GM12878 (cell line): ENCODE data around the gene LIG3. TPM values are rescaled to one million over a fixed set of nuclear protein-coding genes. Genes with fewer than 3 reads are reported as not detected.
A peak's percentile ranks its signal among the peaks of the same experiment; 100 is the strongest.

Experiments used
- ATAC-seq: fragments of 200-7000 bp; cut with Tn5 transposase; 3 replicates; pipeline ENCODE4 v1.9.1; 2020; ENCODE audit warnings: mild to moderate bottlenecking, moderate library complexity
- BruUV-seq: library from RNA; stranded (reverse); fragments of 400-500 nt; replicated peaks from 2 replicates; lab custom pipeline; 2021; lab: Mats Ljungman, UMichigan
- CTCF ChIA-PET: fragments of 300-600 bp; sonication (Branson Sonifier 250); formaldehyde crosslinking; extraction: SDS; loops from one replicate; lab custom pipeline; 2021; ENCODE audit warnings: inconsistent platforms; lab: Yijun Ruan, JAX
- POLR2A ChIA-PET: fragments of 350-600 bp; formaldehyde crosslinking; extraction: SDS; loops from one replicate; lab custom pipeline; 2021; ENCODE audit warnings: inconsistent platforms; lab: Charles Lee
- RAD21 ChIA-PET: fragments of 300-600 bp; sonication (Branson Sonifier 250); formaldehyde crosslinking; loops from one replicate; lab custom pipeline; 2023; ENCODE audit warnings: antibody characterized with exemption; ENCODE audit not compliant: unreplicated experiment; lab: Charles Lee
- SMC1A ChIA-PET: fragments of 300-600 bp; sonication (Branson Sonifier 250); formaldehyde crosslinking; loops from one replicate; lab custom pipeline; 2023; ENCODE audit not compliant: unreplicated experiment, uncharacterized antibody; lab: Charles Lee
- DNase-seq: peaks from one replicate; pipeline ENCODE4 v3.0.0-alpha.2; 2011; ENCODE audit warnings: low read depth, low spot score
- FAIRE-seq: peaks from 3 replicates; lab custom pipeline; 2011; peaks lifted over from hg19 to GRCh38; lab: Jason Lieb, UNC
- H2AFZ ChIP-seq: 2 replicates; pipeline ENCODE4 v1.6.0; 2011; ENCODE audit warnings: low read depth, low read length, control low read depth; ENCODE audit not compliant: control insufficient read depth
- H3K27ac ChIP-seq: 2 replicates; pipeline ENCODE4 v1.5.1; 2011; ENCODE audit warnings: control low read depth; ENCODE audit not compliant: control insufficient read depth, insufficient read depth
- H3K27me3 ChIP-seq, 2 experiments: replicated peaks in 1 of 2; 2 replicates each; pipeline versions ENCODE4 v1.6.0 to v1.6.1; 2011; ENCODE audit warnings: low read length in 1 of 2; ENCODE audit not compliant: control insufficient read depth in 2 of 2, insufficient read depth in 2 of 2
- H3K36me3 ChIP-seq, 2 experiments: 2 replicates each; pipeline ENCODE4 v1.5.1; 2011; ENCODE audit warnings: low read length in 1 of 2; ENCODE audit not compliant: control insufficient read depth in 2 of 2, insufficient read depth in 2 of 2
- H3K4me1 ChIP-seq: 2 replicates; pipeline ENCODE4 v1.6.1; 2011; ENCODE audit warnings: mild to moderate bottlenecking, low read length, moderate library complexity, mixed read lengths; ENCODE audit not compliant: control insufficient read depth, insufficient read depth
- H3K4me2 ChIP-seq: 2 replicates; pipeline ENCODE4 v1.6.0; 2011; ENCODE audit warnings: control low read depth; ENCODE audit not compliant: control insufficient read depth, insufficient read depth
- H3K4me3 ChIP-seq: fragments of 200-600 bp; sonication (generic); 2 replicates; pipeline ENCODE4 v1.5.1; 2016
- H3K79me2 ChIP-seq: 2 replicates; pipeline ENCODE4 v1.6.0; 2011; ENCODE audit warnings: low read length; ENCODE audit not compliant: control insufficient read depth, insufficient read depth
- H3K9ac ChIP-seq: 2 replicates; pipeline ENCODE4 v1.8.0; 2011; ENCODE audit warnings: low read length, control low read depth, mixed read lengths; ENCODE audit not compliant: control insufficient read depth, insufficient read depth
- H3K9me3 ChIP-seq: replicated peaks from 3 replicates; pipeline ENCODE4 v1.5.1; 2011; ENCODE audit warnings: mild to moderate bottlenecking, low read length; ENCODE audit not compliant: control insufficient read depth, insufficient read depth
- H4K20me1 ChIP-seq: 2 replicates; pipeline ENCODE4 v1.6.0; 2011; ENCODE audit not compliant: control insufficient read depth, insufficient read depth
- ATF3 ChIP-seq: IDR thresholded peaks from 2 replicates; pipeline ENCODE4 v1.6.1; 2011; ENCODE audit warnings: low read depth, mild to moderate bottlenecking, low read length, moderate library complexity, borderline replicate concordance; ENCODE audit errors: extremely low read depth
- BCL3 ChIP-seq: IDR thresholded peaks from 2 replicates; pipeline ENCODE4 v1.6.1; 2011; ENCODE audit warnings: borderline replicate concordance, low read depth, mild to moderate bottlenecking, moderate library complexity, low read length; ENCODE audit not compliant: insufficient read depth, poor library complexity, severe bottlenecking
- BMI1 ChIP-seq: fragments of 450-650 bp; IDR thresholded peaks from 2 replicates; pipeline ENCODE4 v1.6.1; 2016; ENCODE audit warnings: mild to moderate bottlenecking, moderate library complexity, borderline replicate concordance
- ESRRA ChIP-seq: IDR thresholded peaks from 2 replicates; pipeline ENCODE4 v1.6.1; 2012; ENCODE audit warnings: mild to moderate bottlenecking, low read length, improper control_type of control experiment
- HDGF ChIP-seq: fragments of 450-650 bp; IDR thresholded peaks from 2 replicates; pipeline ENCODE4 v1.6.1; 2016; ENCODE audit warnings: antibody characterized with exemption
- IKZF1 ChIP-seq: fragments of 450-650 bp; conservative IDR thresholded peaks from 2 replicates; pipeline ENCODE4 v1.6.1; 2017; ENCODE audit warnings: antibody characterized with exemption, mild to moderate bottlenecking
- KLF5 ChIP-seq: fragments of 450-650 bp; IDR thresholded peaks from 2 replicates; pipeline ENCODE4 v1.6.1; 2014; ENCODE audit warnings: mild to moderate bottlenecking; ENCODE audit not compliant: partially characterized antibody
- MTA3 ChIP-seq: IDR thresholded peaks from 2 replicates; pipeline ENCODE4 v1.6.1; 2012; ENCODE audit warnings: low read length, inconsistent platforms, borderline replicate concordance
- NKRF ChIP-seq: fragments of 450-650 bp; conservative IDR thresholded peaks from 2 replicates; pipeline ENCODE4 v1.6.1; 2017; ENCODE audit warnings: mild to moderate bottlenecking, moderate library complexity
- NR2F1 ChIP-seq: fragments of 450-650 bp; conservative IDR thresholded peaks from 2 replicates; pipeline ENCODE4 v1.6.1; 2017; ENCODE audit warnings: mild to moderate bottlenecking
- POU2F2 ChIP-seq: IDR thresholded peaks from 3 replicates; pipeline ENCODE4 v1.6.1; 2011; ENCODE audit warnings: low read depth, mild to moderate bottlenecking, low read length, borderline replicate concordance
- SMAD5 ChIP-seq: IDR thresholded peaks from 2 replicates; pipeline ENCODE4 v1.6.1; 2016; ENCODE audit warnings: antibody characterized with exemption, low read depth
- SMC3 ChIP-seq: IDR thresholded peaks from 2 replicates; pipeline ENCODE4 v1.6.1; 2011; ENCODE audit warnings: low read length, improper control_type of control experiment, borderline replicate concordance
- SPI1 ChIP-seq: IDR thresholded peaks from 2 replicates; pipeline ENCODE4 v1.6.1; 2011; ENCODE audit warnings: low read depth, mild to moderate bottlenecking, low read length, moderate library complexity, borderline replicate concordance; ENCODE audit not compliant: insufficient read depth
- ZNF207 ChIP-seq: fragments of 450-650 bp; IDR thresholded peaks from 2 replicates; pipeline ENCODE4 v1.6.1; 2014; ENCODE audit warnings: antibody characterized with exemption, mild to moderate bottlenecking, borderline replicate concordance
- ZNF24 ChIP-seq: fragments of 450-650 bp; IDR thresholded peaks from 2 replicates; pipeline ENCODE4 v1.6.1; 2017; ENCODE audit warnings: antibody characterized with exemption, mild to moderate bottlenecking
- ZNF622 ChIP-seq: fragments of 450-650 bp; IDR thresholded peaks from 2 replicates; pipeline ENCODE4 v1.6.1; 2017; ENCODE audit warnings: mild to moderate bottlenecking, inconsistent platforms
- WGBS: methylation state at CpG from one replicate; pipeline ENCODE4 v1.1.6; 2016; ENCODE audit warnings: low lambda C conversion rate; ENCODE audit not compliant: insufficient replicate concordance, insufficient coverage; ENCODE audit errors: missing lambda C conversion rate; 5-methylcytosine and 5-hydroxymethylcytosine counted together
- in situ Hi-C: fragments of 300-500 bp; cut with MboI; formaldehyde crosslinking; loops from 9 replicates; pipeline ENCODE4 v1.14.3; 2018; ENCODE audit warnings: mixed read lengths
- intact Hi-C: fragments of 100-400 bp; cut with micrococcal nuclease; formaldehyde crosslinking; loops from one replicate; pipeline ENCODE4 v1.14.2; 2022; ENCODE audit not compliant: unreplicated experiment
- polyA plus RNA-seq, 11 experiments: library from polyadenylated mRNA; depleted of rRNA in 4 of 11; unstranded in 6 of 11; stranded (reverse) in 5 of 11; fragments of >200 nt; fragmentation: Nextera tagmentation in 4 of 11; fragmentation: Illumina TruSeq in 1 of 11; extraction: Ambion mirVana in 4 of 11; extraction: Trizol in 1 of 11; gene quantifications; 1 replicate in 1 of 11; 2 replicates in 10 of 11; pipeline versions ENCODE4 v1.2.1 to v1.2.3, GENCODE V29; 2011 to 2016; ENCODE audit warnings: inconsistent platforms in 2 of 11, missing spikeins in 2 of 11, low read depth in 1 of 11
- total RNA-seq, 4 experiments: library from RNA; depleted of rRNA in 3 of 4; stranded (reverse); fragments of >200 nt in 3 of 4; fragmentation: Illumina TruSeq in 1 of 4; extraction: Trizol in 1 of 4; gene quantifications; 2 replicates each; pipeline versions ENCODE4 v1.2.1 to v1.2.3, GENCODE V29; 2013 to 2021

LIG3 gene
- total and polyA plus RNA-seq, 10 of the 15 experiments (the other 5 are each of a cell fraction or from before 2014, with no cell fraction given), result 6.5 to 45.4 (median 31.0) TPM

- TF ChIP-seq NR2F1 (peak; percentile 72), BCL3 (no peak), IKZF1 (peak; percentile 41; the same call in 1 of the 2 replicates), SPI1 (peak; percentile 75), BMI1 (no peak)
- TF ChIP-seq, all 136 proteins: peak for 7
Observed at GRCh38 chr17:35041390-35041789, 61.1 kb downstream of the LIG3 start (continued).

- no TSS peak for BruUV-seq
- ChIA-PET RAD21 (interaction anchor here (1.5 to 3.4 kb wide), 5 partner anchors 12 to 75 kb away, joined by 3 to 39 read pairs (median 4); partner anchors contain the start of genes RAD51D and RFFL), POLR2A (interaction anchor here (0.9 to 3.9 kb wide), 5 partner anchors 10 to 45 kb away, joined by 3 to 37 read pairs (median 4); partner anchors contain the start of gene RFFL), SMC1A (interaction anchor here (0.6 to 12.0 kb wide), 4 partner anchors 15 to 46 kb away, joined by 3 to 221 read pairs (median 6); partner anchors contain the start of gene RFFL), CTCF (interaction anchor here (0.6 to 1.6 kb wide), 4 partner anchors 11 to 43 kb away, joined by 3 to 6 read pairs (median 4); no protein-coding TSS in a partner anchor)
- peaks cover 23% of the 10 kb centered on the region for H3K4me1 ChIP-seq
- H3K79me2 ChIP-seq, result peaks cover 39% of the 10 kb centered on the region
- H3K27me3 ChIP-seq, result no peaks in the 10 kb centered on the region
- intact Hi-C loops, result no loop called here
- FAIRE-seq (no peak), ATAC-seq (no peak), DNase-seq (no peak)
- H3K36me3 ChIP-seq, result peaks cover 0 to 1% of the 10 kb centered on the region in 2 experiments; a peak in 1 of 4 replicates
- in situ Hi-C loops, result no loop called here
- no peak overlapping the region for H3K9ac ChIP-seq
- TF ChIP-seq ATF3, result no peak
- no peak for TF ChIP-seq NR2F1
- TF ChIP-seq ZNF622, result no peak
- no peak for TF ChIP-seq ESRRA
- TF ChIP-seq SMC3, result no peak
- no peak for TF ChIP-seq ZNF24
- TF ChIP-seq ZNF207, result no peak
- no peak for TF ChIP-seq SMAD5
- TF ChIP-seq NKRF, result no peak
- TF ChIP-seq POU2F2, result no peak
- TF ChIP-seq KLF5, result no peak
- TF ChIP-seq MTA3, result no peak
- TF ChIP-seq HDGF, result no peak
- no peaks in the 10 kb centered on the region for H4K20me1 ChIP-seq
- H2AFZ ChIP-seq, result no peak overlapping the region
- no peak overlapping the region for H3K4me3 ChIP-seq
- H3K4me2 ChIP-seq, result no peak overlapping the region
- no peak overlapping the region for H3K27ac ChIP-seq
- 90% methylated on average over 8 of the region's 8 CpGs for WGBS
- H3K9me3 ChIP-seq, result no peaks in the 10 kb centered on the region; the same call in 2 of the 3 replicates
Observed at GRCh38 chr17:35044181-35044580, 63.9 kb downstream of the LIG3 start.
